ENCODE measurements around the gene TBC1D3B. TPM values are rescaled to one million over a fixed set of nuclear protein-coding genes. Genes with fewer than 3 reads are reported as not detected.

Gene TBC1D3B
- total and polyA plus RNA-seq, 7 donors = 1.1 to 5.0 (median 2.7) TPM; not detected in 2

DNA sequence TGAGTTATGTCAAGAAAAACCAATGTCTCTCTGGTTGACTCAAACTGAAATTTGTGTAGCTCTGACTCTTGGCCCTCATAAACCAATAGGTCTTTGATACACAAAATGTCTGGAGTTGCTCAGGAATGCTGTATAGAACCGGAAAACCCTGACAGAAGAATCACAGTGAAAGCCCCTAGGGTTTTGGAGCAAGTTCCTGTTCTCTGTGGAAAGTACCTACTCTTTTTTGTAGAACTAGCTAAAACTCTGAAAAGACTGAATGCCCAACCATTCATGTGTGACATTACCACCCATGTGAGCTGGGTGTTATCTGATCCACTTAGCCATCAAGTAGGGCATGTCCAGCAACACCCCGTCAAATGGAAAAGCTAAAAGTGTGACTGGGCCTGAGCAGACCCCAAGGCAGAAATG, 44.0 kb downstream of the TBC1D3B start:
- no peak overlapping the region for H3K4me3 ChIP-seq
- 79 to 87% methylated on average over 2 of the region's 2 CpGs for WGBS, 2 donors

DNA sequence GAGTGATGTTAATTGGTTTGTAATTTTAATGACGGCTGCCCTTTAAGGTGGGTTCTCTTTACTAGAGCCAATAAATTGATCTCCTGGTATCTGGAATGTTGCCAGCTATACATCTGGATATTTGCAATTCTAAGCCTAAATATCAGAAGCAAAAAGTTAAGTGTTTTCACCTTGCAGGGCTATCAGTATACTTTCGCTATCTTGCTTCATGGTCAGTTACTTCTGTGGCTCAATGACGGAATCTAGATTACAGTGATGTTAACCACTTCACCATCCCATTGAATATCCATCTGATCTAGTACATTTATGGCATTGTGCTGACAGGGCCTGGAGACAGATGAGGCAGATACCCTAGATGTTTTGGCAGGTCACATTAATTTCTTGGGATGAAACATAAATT, 44.5 kb downstream of the TBC1D3B start:
- TF ChIP-seq POLR2A (IDR thresholded peaks at IDR 0.05) (no peak), EP300 (IDR thresholded peaks at IDR 0.05) (no peak), POLR2AphosphoS5 (IDR thresholded peaks at IDR 0.05) (no peak)
- TF ChIP-seq, protein P1, sequence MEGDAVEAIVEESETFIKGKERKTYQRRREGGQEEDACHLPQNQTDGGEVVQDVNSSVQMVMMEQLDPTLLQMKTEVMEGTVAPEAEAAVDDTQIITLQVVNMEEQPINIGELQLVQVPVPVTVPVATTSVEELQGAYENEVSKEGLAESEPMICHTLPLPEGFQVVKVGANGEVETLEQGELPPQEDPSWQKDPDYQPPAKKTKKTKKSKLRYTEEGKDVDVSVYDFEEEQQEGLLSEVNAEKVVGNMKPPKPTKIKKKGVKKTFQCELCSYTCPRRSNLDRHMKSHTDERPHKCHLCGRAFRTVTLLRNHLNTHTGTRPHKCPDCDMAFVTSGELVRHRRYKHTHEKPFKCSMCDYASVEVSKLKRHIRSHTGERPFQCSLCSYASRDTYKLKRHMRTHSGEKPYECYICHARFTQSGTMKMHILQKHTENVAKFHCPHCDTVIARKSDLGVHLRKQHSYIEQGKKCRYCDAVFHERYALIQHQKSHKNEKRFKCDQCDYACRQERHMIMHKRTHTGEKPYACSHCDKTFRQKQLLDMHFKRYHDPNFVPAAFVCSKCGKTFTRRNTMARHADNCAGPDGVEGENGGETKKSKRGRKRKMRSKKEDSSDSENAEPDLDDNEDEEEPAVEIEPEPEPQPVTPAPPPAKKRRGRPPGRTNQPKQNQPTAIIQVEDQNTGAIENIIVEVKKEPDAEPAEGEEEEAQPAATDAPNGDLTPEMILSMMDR (IDR thresholded peaks at IDR 0.05) = no peak
- H3K27me3 ChIP-seq = no peaks in the 10 kb centered on the region
- WGBS, 2 donors = 92 to 93% methylated on average over 3 of the region's 3 CpGs
- no peaks in the 10 kb centered on the region for H3K4me1 ChIP-seq
- DNase-seq = no peak
- H3K9me3 ChIP-seq = no peaks in the 10 kb centered on the region
- intact Hi-C loops (cut with DNase I) = no loop called here
- H3K36me3 ChIP-seq = no peaks in the 10 kb centered on the region
- H3K27ac ChIP-seq = no peak overlapping the region
- H3K4me3 ChIP-seq = no peak overlapping the region

More for the DNA sequence above, 44.0 kb downstream of the TBC1D3B start:
- DNase-seq = no peak
- TF ChIP-seq POLR2AphosphoS5 (IDR thresholded peaks at IDR 0.05) = no peak
- no peak for TF ChIP-seq EP300 (IDR thresholded peaks at IDR 0.05)
- TF ChIP-seq, protein P1 (IDR thresholded peaks at IDR 0.05) = no peak
- no peak for TF ChIP-seq POLR2A (IDR thresholded peaks at IDR 0.05)
- no peak overlapping the region for H3K27ac ChIP-seq
- H3K36me3 ChIP-seq = no peaks in the 10 kb centered on the region
- intact Hi-C loops (cut with DNase I) = no loop called here
- no peaks in the 10 kb centered on the region for H3K9me3 ChIP-seq
- H3K27me3 ChIP-seq = no peaks in the 10 kb centered on the region
- H3K4me1 ChIP-seq = no peaks in the 10 kb centered on the region

DNA sequence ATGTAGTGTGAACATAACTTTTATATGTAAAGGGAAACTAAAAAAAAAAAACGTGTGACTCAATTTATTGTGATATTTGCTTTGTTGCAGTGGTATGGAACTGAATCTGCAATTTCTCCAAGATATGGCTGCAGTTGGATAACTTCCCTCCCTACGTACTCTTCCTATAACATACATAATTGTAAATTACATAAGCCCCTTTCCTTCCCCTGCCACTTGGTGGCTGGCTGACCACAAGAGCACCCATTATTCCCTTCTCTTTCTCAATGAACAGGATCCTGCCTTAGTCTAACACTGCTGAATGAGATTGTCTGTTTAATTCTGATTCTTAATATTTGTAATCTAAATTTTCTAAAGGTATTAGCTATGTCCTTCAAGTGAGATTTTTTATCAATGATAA, 45.0 kb downstream of the TBC1D3B start:
- intact Hi-C loops (cut with DNase I) = no loop called here
- H3K4me1 ChIP-seq = no peaks in the 10 kb centered on the region
- no peak overlapping the region for H3K4me3 ChIP-seq
- no peak for TF ChIP-seq POLR2A (IDR thresholded peaks at IDR 0.05)
- TF ChIP-seq, protein P1 (IDR thresholded peaks at IDR 0.05) = no peak
- TF ChIP-seq POLR2AphosphoS5 (IDR thresholded peaks at IDR 0.05) = no peak
- no peak for TF ChIP-seq EP300 (IDR thresholded peaks at IDR 0.05)
- H3K9me3 ChIP-seq = no peaks in the 10 kb centered on the region
- WGBS, 2 donors = 21 to 28% methylated on average over 2 of the region's 2 CpGs
- H3K27me3 ChIP-seq = no peaks in the 10 kb centered on the region
- no peaks in the 10 kb centered on the region for H3K36me3 ChIP-seq
- no peak overlapping the region for H3K27ac ChIP-seq
- no peak for DNase-seq

DNA sequence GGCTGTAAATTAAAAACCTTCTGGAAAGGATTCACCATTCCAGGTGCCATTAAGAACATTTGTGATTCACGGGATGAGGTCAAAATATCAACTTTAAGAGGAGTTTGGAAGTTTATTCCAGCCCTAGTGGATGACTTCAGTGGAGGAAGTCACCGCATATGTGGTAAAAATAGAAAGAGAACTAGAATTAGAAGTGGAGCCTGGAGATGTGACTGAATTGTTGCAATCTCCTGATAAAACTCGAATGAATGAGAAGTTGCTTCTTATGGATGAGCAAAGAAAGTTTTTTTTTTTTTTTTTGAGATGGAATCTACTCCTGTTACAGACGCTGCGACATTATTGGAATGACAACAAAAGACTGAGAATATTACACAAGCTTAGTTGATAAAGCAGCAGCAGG, 46.1 kb downstream of the TBC1D3B start:
- H3K27me3 ChIP-seq = no peaks in the 10 kb centered on the region
- no peaks in the 10 kb centered on the region for H3K4me1 ChIP-seq
- no peak overlapping the region for H3K4me3 ChIP-seq
- H3K27ac ChIP-seq = no peak overlapping the region
- H3K9me3 ChIP-seq = peaks cover 0 to 8% (median 2%) of the 10 kb centered on the region in 4 donors
- no peaks in the 10 kb centered on the region for H3K36me3 ChIP-seq
- 63 to 67% methylated on average over 5 of the region's 5 CpGs for WGBS, 2 donors
- intact Hi-C loops (cut with DNase I) = no loop called here
- TF ChIP-seq, protein P1 (IDR thresholded peaks at IDR 0.05) = no peak
- TF ChIP-seq EP300 (IDR thresholded peaks at IDR 0.05) (no peak), POLR2A (IDR thresholded peaks at IDR 0.05) (no peak), POLR2AphosphoS5 (IDR thresholded peaks at IDR 0.05) (no peak)
- DNase-seq = no peak

DNA sequence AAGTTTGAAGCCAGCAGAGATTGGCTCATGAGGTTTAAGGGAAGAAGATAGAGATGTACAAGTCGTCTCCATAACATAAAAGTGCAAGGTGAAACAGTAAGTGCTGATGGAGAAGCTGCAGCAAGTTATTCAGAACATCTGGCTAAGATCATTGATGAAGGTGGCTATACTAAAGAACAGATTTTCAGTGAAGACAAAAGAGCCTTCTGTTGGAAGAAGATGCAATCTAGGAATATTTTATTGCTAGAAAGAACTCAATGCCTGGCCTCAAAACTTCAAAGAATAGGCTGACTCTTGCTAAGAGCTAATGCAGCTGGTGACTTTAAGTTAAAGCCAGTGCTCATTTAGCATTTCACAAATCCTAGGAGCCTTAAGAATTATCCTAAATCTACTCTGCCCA, 46.8 kb downstream of the TBC1D3B start:
- H3K4me3 ChIP-seq = no peak overlapping the region
- TF ChIP-seq POLR2AphosphoS5 (IDR thresholded peaks at IDR 0.05) (no peak), POLR2A (IDR thresholded peaks at IDR 0.05) (no peak), EP300 (IDR thresholded peaks at IDR 0.05) (no peak)
- TF ChIP-seq, protein P1 (IDR thresholded peaks at IDR 0.05) = no peak
- 25 to 60% methylated on average over 1 of the region's 1 CpG for WGBS, 2 donors

More for the DNA sequence above, 46.8 kb downstream of the TBC1D3B start:
- Histone ChIP-seq H3K36me3 (no peaks in the 10 kb centered on the region), H3K27ac (no peak overlapping the region), H3K9me3 (peaks cover 0 to 15% (median 3%) of the 10 kb centered on the region in 4 donors), H3K27me3 (no peaks in the 10 kb centered on the region), H3K4me1 (no peaks in the 10 kb centered on the region)
- DNase-seq = no peak
- intact Hi-C loops (cut with DNase I) = no loop called here
